ENCODE measurements around the gene SOX6. TPM values are rescaled to one million over a fixed set of nuclear protein-coding genes. Genes with fewer than 3 reads are reported as not detected.
"Not testable (repeated sequence)": the region's sequence is repeated elsewhere in the genome, so short reads cannot be mapped to it uniquely, and the experiment has no call there.

The SOX6 gene
- total RNA-seq, 2 donors from 2014 or later, result not detected

GRCh38 chr11:16091862-16092261 lies 264.5 kb downstream of the SOX6 start:
- ATAC-seq, result no peak
- H3K36me3 Mint-ChIP-seq, result no peaks in the 10 kb centered on the region
- no peak overlapping the region for H3K27ac Mint-ChIP-seq
- H3K9me3 Mint-ChIP-seq, result no peaks in the 10 kb centered on the region
- no peak for DNase-seq (ENCODE audit: low spot score in 2 of 2)

- ATAC-seq (no peak), DNase-seq (ENCODE audit: low spot score in 2 of 2) (no peak)
- no peak overlapping the region for H3K27ac Mint-ChIP-seq
- H3K9me3 Mint-ChIP-seq, result no peaks in the 10 kb centered on the region
- H3K36me3 Mint-ChIP-seq, result no peaks in the 10 kb centered on the region
These were observed 266.9 kb downstream of the SOX6 start for GRCh38 chr11:16089481-16089880.

- Mint-ChIP-seq H3K9me3 (no peaks in the 10 kb centered on the region), H3K27ac (no peak overlapping the region), H3K36me3 (no peaks in the 10 kb centered on the region)
- DNase-seq (ENCODE audit: low spot score in 2 of 2) (no peak), ATAC-seq (no peak)
These were observed 267.6 kb downstream of the SOX6 start for GRCh38 chr11:16088774-16089173.

- DNase-seq (ENCODE audit: low spot score in 2 of 2), result no peak
- no peak overlapping the region for H3K27ac Mint-ChIP-seq
- H3K36me3 Mint-ChIP-seq, result no peaks in the 10 kb centered on the region
- H3K9me3 Mint-ChIP-seq, result peaks cover 0 to 2% of the 10 kb centered on the region in 2 donors
- no peak for ATAC-seq
These were observed 268.5 kb downstream of the SOX6 start for GRCh38 chr11:16087886-16088285.

- DNase-seq (ENCODE audit: low spot score in 2 of 2) (no peak), ATAC-seq (no peak)
- H3K9me3 Mint-ChIP-seq, result peaks cover 0 to 4% of the 10 kb centered on the region in 2 donors
- H3K36me3 Mint-ChIP-seq, result no peaks in the 10 kb centered on the region
- no peak overlapping the region for H3K27ac Mint-ChIP-seq
These were observed 270.0 kb downstream of the SOX6 start for GRCh38 chr11:16086229-16086819.

GRCh38 chr11:16082095-16083055 lies 274.0 kb downstream of the SOX6 start:
- Mint-ChIP-seq H3K9me3 (peaks cover 7 to 8% of the 10 kb centered on the region in 2 donors), H3K27ac (no peak overlapping the region), H3K36me3 (no peaks in the 10 kb centered on the region)
- no peak for DNase-seq (ENCODE audit: low spot score in 2 of 2)
- ATAC-seq, result no peak

- peaks cover 9 to 10% of the 10 kb centered on the region in 2 donors for H3K9me3 Mint-ChIP-seq
- ATAC-seq (no peak), DNase-seq (ENCODE audit: low spot score in 2 of 2) (no peak)
- no peak overlapping the region for H3K27ac Mint-ChIP-seq
- peaks cover under 1 to 1% of the 10 kb centered on the region in 2 donors for H3K36me3 Mint-ChIP-seq
These were observed 274.8 kb downstream of the SOX6 start for GRCh38 chr11:16081382-16082094.

- H3K36me3 Mint-ChIP-seq, result peaks cover 4 to 5% of the 10 kb centered on the region in 2 donors
- peaks cover 12 to 13% of the 10 kb centered on the region in 2 donors for H3K9me3 Mint-ChIP-seq
- ATAC-seq (no peak), DNase-seq (ENCODE audit: low spot score in 2 of 2) (no peak)
- no peak overlapping the region for H3K27ac Mint-ChIP-seq
These were observed 275.5 kb downstream of the SOX6 start for GRCh38 chr11:16080688-16081381.

GRCh38 chr11:16078936-16079335 lies 277.4 kb downstream of the SOX6 start:
- H3K9me3 Mint-ChIP-seq, result peaks cover 23 to 26% of the 10 kb centered on the region in 2 donors
- DNase-seq (ENCODE audit: low spot score in 2 of 2) (no peak), ATAC-seq (no peak)
- no peak overlapping the region for H3K27ac Mint-ChIP-seq
- H3K36me3 Mint-ChIP-seq, result peaks cover 4 to 5% of the 10 kb centered on the region in 2 donors

GRCh38 chr11:16070573-16070972 lies 285.8 kb downstream of the SOX6 start:
- Mint-ChIP-seq H3K27ac (no peak overlapping the region), H3K9me3 (peaks cover 22 to 27% of the 10 kb centered on the region in 2 donors), H3K36me3 (no peaks in the 10 kb centered on the region)
- ATAC-seq (no peak), DNase-seq (ENCODE audit: low spot score in 2 of 2) (no peak)

GRCh38 chr11:16067268-16067667 lies 289.1 kb downstream of the SOX6 start:
- not testable (repeated sequence) for H3K36me3 Mint-ChIP-seq; H3K27ac Mint-ChIP-seq; ATAC-seq; DNase-seq (ENCODE audit: low spot score in 2 of 2); H3K9me3 Mint-ChIP-seq

- DNase-seq (ENCODE audit: low spot score in 2 of 2), result no peak
- ATAC-seq, result no peak
- Mint-ChIP-seq H3K9me3 (peaks cover 5 to 19% of the 10 kb centered on the region in 2 donors), H3K27ac (no peak overlapping the region), H3K36me3 (no peaks in the 10 kb centered on the region)
These were observed 297.0 kb downstream of the SOX6 start for GRCh38 chr11:16059332-16059731.

GRCh38 chr11:16058671-16059070 lies 297.7 kb downstream of the SOX6 start:
- DNase-seq (ENCODE audit: low spot score in 2 of 2) (no peak), ATAC-seq (no peak)
- H3K36me3 Mint-ChIP-seq, result no peaks in the 10 kb centered on the region
- H3K9me3 Mint-ChIP-seq, result peaks cover 5 to 19% of the 10 kb centered on the region in 2 donors
- H3K27ac Mint-ChIP-seq, result no peak overlapping the region

- peaks cover 5 to 17% of the 10 kb centered on the region in 2 donors for H3K9me3 Mint-ChIP-seq
- no peaks in the 10 kb centered on the region for H3K36me3 Mint-ChIP-seq
- no peak for DNase-seq (ENCODE audit: low spot score in 2 of 2)
- H3K27ac Mint-ChIP-seq, result no peak overlapping the region
- no peak for ATAC-seq
These were observed 303.6 kb downstream of the SOX6 start for GRCh38 chr11:16052750-16053149.

GRCh38 chr11:16049611-16050010 lies 306.7 kb downstream of the SOX6 start:
- no peaks in the 10 kb centered on the region for H3K36me3 Mint-ChIP-seq
- DNase-seq (ENCODE audit: low spot score in 2 of 2), result no peak

GRCh38 chr11:16047073-16047472 lies 309.3 kb downstream of the SOX6 start:
- H3K36me3 Mint-ChIP-seq, result no peaks in the 10 kb centered on the region
- DNase-seq (ENCODE audit: low spot score in 2 of 2) (no peak), ATAC-seq (no peak)
- H3K27ac Mint-ChIP-seq, result no peak overlapping the region
- H3K9me3 Mint-ChIP-seq, result peaks cover 3 to 4% of the 10 kb centered on the region in 2 donors

More at GRCh38 chr11:16049611-16050010, 306.7 kb downstream of the SOX6 start:
- Mint-ChIP-seq H3K27ac (no peak overlapping the region), H3K9me3 (peaks cover 0 to 11% of the 10 kb centered on the region in 2 donors)
- ATAC-seq, result no peak

Measured in activated naive CD4-positive, alpha-beta T cell treated with anti-CD3 and anti-CD28 coated beads, Interleukin-2, amount 50 U/mL, for 72 hours (primary cell).